Measurements from ENCODE around the gene TMEM86A.

Gene TMEM86A

DNA sequence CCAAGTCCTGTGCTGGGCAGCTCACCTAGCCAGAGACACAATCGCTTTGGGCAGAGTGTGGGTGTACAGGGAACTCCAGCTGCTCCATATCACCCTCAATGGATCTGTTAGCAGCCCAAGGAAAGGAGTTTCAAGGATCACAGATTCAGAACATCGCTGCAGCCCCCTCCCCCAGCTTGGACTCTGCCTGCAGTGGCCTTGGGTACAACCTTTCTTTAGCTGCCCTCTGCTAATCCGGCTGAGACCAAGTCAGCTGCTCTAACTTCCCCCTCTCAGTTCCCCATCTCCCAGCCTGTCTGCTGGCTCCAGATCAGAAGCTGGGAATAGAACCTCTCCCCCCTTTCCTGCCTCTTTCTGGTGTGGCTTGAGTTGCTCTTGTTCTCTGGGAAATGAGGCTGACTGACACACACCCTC lies 1.3 kb downstream of the TMEM86A start:
- peak; percentile 53 for DNase-seq

DNA sequence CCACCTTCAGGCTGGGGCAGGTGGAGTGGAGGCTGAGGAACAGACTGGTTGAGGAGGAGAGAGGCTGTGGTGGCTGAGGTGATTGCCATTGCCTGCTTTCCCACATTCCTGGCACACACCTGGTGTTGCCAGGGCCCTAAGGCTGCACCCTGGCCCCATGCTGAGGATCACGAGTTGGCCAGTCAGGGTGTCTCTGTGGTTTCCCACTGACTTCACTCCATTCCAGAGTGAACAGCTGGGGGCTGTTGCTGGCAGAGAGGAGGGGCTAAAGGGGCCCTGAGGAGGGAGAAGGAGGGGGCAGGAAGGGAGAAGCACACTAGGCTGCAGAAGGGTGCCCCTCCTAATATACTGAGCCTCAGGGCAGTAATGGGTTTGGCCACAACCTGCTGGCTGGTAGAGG lies 1.8 kb downstream of the TMEM86A start:
- DNase-seq = peak; percentile 22

DNA sequence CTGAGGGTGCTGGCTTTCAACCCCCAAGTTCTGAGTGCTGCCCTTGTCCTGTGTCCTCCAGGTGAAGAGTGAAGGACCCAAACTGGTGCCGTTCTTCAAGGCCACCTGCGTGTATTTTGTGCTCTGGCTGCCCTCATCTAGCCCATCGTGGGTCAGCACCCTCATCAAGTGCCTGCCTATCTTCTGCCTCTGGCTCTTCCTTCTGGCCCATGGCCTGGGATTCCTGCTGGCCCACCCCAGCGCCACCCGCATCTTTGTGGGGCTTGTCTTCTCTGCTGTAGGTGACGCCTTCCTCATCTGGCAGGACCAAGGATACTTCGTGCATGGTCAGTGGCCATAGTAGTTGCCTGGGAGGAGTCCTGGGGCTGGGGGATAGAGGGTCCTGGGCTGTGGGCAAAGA lies 2.3 kb downstream of the TMEM86A start:
- no peak for DNase-seq

DNA sequence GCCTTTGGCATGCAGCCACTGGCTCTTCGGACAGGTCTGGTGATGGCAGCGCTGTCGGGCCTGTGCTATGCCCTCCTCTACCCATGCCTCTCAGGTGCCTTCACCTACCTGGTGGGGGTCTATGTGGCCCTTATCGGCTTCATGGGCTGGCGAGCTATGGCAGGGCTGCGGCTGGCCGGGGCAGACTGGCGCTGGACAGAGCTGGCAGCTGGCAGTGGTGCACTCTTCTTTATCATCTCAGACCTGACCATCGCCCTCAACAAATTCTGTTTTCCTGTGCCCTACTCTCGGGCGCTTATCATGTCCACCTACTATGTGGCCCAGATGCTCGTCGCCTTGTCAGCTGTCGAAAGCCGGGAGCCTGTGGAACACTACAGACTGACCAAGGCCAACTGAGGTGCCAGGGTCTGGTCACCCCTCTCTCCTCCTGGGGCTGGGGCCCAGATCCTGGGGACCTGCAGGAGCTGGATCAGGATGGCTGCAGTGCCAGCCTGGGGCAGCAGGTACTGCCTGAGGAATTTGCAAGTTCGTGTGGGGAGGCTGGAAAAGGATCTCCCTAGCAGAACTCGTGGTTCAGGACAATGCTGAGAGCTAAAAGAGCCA lies 3.1 kb downstream of the TMEM86A start:
- no peak for DNase-seq

DNA sequence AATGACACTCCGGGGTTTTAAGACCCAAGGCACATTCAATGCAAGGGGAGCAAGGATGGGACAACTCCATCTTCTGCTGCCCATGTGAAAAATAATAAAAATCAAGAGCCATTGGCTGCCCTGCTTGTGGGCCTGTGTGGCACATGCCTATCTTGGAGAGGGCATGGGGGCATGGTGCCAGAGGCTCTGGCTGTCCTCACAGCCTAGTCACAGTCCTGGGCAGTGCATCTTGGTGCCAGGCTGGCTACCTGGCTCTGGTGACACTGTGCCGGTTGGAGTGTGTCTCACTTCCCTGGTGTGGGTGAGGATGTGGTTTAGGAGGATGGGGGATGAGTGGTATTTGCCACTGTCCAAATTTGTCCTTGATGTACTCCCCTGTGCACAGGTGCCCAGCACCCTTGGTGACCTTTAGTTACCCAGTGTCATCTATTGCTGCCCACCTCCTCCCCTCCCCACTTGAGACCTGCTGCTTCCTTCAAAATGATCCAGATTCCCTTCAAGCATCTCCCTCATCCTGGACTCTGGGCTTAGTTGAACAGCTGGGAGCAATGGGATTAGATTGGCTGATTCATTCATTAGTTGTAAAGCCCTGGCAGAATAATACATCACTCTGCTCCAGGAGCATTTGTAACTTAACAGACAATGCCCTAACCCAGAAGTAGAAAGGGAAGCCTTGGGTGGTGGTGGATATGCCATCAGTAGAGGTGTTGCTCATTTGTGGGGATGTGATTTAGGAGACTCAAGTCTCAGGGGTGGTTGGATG lies 4.6 kb downstream of the TMEM86A start:
- DNase-seq = no peak

DNA sequence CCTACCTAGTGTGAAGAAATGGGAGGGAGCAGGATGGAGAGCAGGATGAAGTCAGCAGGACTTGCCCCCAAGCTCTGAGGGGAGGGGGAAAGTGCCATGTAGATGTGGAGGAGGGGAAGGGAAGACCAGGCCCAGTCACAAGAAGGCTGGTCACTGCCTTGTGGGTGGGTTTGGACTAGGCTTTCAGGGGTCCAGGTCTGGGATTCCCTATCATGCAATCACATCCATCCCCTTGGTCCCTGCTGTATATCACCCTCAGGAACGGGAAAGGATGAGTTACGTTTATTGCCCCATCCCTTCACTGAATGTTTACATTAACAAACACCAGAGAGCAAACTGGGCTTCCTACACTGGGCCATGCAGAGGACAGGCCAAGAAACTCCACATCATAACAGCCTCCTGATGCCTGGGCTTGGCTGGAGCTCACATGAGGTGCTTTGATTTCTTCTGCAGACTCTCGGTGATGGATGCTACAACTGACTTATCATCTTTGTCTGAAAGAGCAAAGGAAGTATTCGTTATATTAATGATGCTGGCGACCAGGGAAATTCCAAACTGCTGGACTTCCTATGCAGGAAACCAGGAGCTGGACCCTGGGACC lies 5.6 kb downstream of the TMEM86A start:
- DNase-seq = no peak

DNA sequence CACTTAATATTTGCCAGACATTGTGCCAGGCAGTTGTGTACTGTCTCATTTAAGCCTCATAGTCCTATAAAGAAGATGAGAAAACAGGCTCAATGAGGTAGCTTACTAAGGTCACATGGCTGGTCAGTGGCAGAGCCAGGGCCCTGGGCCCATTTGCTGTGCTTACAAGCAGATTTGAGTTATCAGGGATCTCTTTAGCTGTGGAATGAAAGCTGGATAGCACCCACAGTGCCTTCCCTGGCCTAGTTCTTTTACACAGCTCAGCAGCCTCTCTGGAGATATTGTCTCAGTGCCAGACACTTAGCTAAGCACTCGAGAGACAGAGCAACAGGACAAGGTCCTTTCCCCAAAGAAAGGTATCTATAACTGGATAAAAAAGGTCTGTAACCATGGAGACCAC lies 6.1 kb downstream of the TMEM86A start:
- DNase-seq = no peak

DNA sequence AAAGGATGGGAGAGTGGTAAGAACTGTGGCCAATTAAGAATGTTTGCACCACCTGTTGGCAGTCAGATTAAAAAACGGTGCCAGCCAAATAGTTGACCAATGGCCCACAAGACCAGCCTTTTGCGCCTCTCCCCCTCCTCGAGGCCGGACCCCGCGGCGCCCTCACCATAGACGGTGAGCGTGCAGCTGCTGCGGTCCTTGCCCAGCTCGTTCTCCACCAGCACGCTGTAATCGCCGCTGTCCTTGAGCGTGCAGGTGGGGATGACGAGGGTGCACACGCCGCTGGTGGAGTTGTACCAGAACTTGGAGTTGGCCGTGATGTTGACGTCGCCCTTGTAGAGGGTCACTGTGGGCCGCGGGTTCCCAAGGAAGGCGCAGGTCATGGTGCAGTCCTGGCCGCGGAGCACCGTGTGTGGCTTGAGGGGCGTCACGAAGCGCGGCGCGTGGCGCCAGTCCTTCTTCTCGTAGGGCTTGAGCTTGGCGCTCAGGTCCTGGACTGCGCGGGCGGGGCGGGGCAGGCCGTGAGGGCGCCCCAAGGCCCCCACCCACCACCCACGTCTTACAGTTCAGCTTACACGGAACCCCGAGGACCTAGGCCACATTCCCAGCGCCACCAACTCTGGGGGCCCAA lies 7.2 kb downstream of the TMEM86A start:
- DNase-seq = peak; percentile 81

DNA sequence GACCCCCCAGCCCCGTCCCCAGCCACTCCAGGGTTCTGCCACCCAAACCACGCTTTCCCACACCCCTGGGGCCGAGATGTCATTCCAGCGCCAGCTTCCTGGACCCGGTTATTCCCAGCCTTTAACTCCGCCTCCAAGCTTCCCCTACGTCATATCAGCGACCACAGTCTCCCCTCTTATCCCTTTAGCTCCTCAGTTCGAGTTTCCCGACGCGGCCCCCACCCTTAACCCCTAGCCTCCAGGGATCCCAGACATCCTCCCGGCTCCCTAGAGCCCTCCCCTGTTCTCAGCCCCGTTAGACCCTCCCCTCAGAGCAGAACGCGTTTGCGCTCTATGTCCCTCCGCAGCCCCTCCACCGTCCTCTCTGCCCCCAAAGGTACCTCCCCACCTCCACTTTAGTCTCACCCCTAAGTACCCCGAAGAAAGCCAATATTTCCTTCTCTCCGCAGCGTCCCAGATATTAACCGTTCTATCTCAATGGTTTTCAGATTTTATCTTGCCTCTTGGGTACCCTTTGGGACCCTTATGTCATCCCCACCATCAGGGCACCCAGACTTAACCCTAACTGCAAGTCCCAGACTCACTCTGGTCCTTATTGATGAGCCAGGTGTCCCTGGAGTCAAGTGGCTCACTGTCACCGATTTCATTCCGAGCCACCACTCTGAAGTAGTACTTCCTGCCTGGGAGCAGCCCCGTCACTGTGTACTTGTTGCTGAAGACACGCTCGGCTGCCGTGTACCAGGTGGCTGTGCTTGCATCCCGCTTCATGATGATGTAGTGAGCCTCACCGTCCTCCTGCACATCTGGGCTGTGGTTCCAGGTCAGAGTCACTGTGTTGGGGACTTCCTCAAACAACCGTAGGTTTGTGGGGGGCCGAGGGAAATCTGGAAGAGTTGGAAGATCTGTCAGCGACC lies 8.0 kb downstream of the TMEM86A start:
- DNase-seq = peak; percentile 50

DNA sequence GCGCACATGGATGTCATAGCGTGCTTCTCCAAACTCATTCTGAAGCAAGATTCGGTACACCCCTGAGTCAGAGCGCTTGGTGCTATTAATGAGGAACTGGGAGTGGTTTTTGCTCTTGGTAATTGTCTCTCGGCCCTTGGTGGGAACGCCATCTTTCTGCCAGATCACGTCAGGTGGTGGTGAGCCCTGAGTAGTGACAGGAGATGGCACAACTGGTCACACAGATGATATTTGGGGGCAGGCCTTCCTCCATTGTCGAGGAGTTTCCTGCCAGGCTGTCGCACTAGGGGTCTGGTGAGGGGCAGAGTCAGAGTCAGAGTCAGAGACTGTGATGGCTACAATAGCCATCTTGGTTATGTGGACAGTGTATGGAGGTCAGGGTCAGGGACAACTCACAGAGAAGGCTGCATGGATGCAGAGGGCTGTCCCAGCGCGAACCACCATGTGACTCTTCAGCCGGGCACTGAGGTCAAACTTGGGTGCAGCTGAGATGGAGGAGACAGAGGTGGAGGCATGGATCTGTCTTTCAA lies 9.3 kb downstream of the TMEM86A start:
- DNase-seq = no peak

DNA sequence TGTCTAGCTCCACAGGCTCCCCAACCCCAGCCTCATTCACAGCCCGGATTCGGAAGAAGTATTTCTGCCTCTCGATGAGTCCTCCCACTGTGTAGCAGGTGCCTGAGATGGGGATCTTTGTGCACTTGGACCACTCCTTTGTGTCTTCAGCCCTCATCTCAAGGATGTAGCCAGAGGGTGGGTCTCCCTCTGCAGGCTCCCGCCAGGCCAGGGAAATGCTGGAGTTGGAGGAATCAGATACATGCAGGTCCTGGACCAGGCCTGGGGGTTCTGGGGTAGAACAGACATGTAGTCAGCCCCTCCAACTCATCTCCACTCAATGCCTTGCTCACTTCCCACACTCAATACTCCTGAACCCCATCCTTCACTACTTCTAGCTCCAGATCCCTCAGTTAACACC lies 10.8 kb downstream of the TMEM86A start:
- no peak for DNase-seq

DNA sequence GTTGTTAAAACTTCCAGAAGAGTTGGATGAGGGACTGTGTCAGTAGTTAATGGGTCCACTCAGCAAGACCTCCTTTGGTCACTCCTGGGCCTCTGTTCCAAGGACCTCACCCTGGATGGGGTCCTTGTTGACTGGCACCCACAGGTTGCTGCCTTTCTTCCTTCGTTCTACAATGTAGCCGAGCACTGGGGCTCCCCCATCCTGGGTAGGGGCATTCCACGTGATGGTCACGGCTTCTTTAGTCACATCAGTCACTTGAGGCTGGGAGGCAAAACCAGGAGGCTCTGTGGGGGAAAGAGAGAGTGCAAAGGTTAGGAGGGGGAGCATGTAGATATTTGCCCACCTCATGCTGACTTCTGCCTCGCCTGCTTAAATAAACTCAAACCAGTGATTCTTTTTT lies 12.0 kb downstream of the TMEM86A start:
- no peak for DNase-seq

DNA sequence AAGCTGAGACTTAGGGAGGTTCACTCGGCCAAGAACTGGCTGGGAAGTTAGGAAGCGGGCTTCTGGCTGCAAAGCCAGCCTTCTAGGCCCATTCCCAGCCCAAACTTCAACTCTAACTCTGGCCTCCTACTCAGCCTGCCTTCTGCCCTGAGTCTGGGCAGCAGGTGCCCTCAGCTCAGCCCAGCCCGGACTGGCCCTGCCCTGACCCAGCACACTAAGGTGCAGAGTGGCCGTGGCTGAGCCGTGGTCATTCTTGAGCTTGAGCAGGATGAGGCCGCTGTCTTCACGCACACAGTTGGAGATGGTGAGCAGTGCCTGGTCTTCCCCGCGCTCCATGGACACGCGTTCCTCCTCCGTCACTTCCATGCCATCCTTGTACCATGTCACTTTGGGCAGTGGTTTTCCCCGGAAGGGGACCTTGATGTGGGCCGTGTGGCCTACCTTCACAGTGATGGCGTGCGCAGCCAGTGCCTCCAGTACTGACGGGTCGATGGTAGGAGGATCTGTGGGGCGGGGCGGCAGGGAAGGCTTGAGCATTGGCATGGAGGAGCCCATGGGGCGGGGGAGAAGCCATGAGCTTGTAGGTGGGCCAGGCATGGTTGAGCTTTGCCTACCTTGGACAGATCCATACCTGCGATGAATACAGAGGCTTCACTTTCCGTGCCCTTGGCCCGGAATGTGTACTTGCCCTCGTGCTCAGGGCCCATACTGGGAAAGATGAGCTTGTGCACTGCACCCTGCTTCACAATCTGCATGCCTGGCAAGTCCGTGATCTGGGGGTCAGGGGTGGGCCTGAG lies 15.3 kb downstream of the TMEM86A start:
- DNase-seq = no peak

DNA sequence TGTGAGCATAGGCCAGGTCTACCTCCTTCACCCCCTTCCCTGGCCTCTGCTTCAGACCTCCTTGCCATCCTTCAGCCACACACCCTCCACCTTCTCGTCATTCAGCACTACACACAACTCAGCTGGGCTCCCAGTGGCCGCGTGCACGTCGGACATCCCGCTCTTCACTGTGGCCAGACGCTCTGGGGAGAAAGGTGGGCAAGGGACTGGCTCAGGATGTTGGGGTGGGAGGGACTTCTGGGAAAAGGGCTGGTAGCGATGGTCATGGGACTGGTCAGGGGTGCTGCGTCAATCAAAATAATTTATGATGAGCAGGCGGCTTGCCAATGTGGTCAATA lies 15.8 kb downstream of the TMEM86A start:
- DNase-seq = no peak

DNA sequence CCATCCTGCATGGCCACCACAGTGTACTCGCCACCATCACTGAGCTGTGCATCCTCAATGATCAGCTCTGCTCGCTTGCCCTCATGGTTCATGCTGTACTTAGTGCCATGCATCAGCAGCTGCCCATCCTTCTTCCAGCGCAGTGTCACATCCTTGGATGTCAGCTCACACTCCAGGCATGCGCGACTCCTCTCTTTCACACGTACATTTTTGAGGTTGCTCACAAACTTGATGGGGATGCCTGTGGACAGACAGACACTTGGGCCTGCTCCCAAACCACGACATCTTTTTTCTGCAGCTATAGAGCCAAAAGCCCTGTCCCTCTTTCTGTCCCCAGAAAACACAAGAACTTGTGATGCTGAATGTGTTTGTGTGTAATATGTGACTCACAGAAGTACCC lies 16.9 kb downstream of the TMEM86A start:
- DNase-seq = no peak

DNA sequence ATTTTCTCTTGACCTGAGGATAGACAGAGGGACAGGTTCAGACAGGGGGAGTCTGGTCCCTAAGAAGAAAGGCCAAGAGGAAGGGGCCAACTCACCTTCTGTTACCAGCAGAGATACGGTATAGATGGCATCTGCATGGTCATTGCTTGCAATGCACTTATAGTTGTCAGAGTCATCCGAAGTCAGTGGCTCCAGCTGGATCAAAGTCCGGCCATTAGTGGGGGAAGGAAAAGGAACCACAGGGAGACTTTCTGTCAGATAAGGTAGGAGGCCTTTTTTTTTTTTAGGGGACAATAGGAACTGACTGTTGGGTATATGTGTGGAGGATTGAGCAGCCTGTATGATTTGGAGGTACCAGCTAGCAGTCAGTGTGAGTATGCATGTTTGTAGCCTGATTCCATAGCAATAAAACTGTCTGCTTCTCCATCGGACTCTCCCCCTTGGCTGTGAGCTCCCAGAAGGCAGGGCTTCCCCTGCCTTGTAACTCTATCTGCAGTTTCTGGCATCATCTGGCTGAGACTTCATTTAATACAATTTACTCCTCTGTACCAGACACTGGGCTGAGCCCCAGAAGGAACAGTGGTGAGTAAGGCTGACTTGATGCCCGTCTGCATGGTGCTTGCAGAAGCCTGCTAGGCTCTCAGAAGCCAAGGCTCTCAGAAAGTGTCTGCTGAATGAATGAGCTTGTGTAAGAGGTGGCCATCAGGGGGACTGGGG lies 21.7 kb downstream of the TMEM86A start:
- no peak for DNase-seq

DNA sequence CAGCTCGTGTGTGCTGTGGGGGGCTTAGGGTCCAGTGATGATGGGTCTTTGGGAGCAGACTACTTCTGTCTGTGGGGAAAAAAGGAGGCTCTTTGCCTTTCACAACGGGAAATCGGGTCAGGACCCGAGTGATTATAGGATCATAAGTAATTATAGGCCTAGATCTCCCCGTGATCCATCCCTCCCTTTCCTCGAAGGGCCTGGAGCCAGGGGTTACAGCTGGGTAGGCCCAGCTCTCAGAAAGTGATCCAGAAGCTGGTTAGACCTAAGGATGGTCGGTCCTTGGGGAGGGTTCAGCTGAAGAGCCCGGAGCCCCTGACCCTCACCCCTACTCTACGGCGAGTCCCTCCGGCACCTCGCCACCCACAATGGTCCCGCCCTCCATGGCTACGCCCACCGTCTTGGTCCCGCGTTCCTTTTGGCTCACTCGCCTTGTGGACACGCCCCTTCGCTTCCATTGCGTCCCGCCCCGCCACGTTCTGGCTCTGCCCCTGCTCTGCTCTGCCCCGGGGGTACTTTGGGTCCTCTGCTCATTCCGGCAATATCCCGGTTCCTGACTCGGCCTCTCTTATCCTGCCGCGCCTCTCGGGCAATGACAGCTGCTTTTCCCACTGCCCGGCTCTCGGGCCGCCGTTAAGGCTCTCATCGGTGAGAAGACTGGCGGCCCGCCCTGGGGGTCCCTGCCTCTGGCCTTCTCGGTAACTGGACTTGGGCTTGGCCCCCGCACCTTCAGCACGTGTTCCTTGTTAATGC lies 22.4 kb downstream of the TMEM86A start:
- peak; percentile 88 for DNase-seq

DNA sequence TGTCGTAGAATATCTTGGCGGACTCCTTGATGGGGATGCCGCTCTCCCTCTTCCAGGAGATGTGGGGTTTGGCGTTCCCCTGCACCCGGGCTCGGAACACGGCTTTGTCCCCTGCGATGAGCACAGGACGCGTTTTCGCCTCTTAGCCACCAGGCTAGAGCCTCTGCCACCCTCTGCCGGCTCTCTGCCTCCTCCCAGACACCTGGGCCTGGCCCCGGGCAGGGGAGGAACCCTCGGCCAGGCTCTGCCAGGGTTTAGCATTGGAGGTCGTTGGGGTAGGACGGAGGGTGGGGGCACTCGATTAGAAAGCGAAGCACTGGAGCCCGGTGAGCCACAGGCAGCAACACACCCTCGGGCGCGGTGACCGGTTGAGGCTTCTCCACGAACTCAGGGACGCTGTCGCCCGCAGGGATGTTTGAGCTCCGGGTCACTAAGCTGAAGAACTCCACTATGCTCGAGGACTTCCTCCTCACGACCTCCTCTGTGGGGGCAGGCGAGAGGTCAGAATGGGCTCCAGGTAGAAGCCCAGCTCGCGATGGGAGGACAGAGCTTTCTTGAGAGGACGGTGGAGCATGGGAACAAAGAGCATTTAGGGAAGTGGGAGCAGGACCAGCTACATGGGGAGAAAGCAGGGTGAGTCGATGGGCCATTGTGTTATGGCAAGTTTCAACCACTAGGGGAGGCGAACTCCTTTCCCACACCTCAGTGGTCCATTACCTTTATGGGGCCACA lies 23.1 kb downstream of the TMEM86A start:
- peak; percentile 77 for DNase-seq

DNA sequence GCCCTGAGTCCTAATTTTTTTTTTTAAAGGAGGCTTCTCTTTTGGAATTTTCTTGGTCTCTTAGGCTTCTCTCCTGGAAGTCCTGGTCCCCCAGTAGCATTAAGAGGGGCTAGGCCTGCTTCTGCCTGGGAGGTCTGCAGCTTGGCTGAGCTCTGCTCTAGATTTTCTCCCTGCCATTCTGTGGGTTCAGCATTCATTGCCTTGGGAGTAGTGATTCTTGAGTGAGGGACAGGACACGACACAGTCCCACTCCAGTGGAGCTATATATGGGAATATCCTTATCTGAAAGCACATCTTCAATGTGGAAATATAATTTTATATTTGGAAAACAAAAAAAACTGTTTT lies 23.7 kb downstream of the TMEM86A start:
- no peak for DNase-seq

Measured in right kidney (tissue), 1 donor.